GM12892 (cell line): Measurements from ENCODE around the gene NANOGP8. TPM values are rescaled to one million over a fixed set of nuclear protein-coding genes. Genes with fewer than 3 reads are reported as not detected.
"Not testable (repeated sequence)": the region's sequence is repeated elsewhere in the genome, so short reads cannot be mapped to it uniquely, and the experiment has no call there.

Source experiments
- DNase-seq: peaks from one replicate; pipeline ENCODE4 v3.0.0; 2011; ENCODE audit not compliant: insufficient read length
- FAIRE-seq: peaks from 2 replicates; lab custom pipeline; 2011; peaks lifted over from hg19 to GRCh38; lab: Jason Lieb, UNC
- POLR2A ChIP-seq: IDR thresholded peaks from 2 replicates; pipeline ENCODE4 v1.6.1; 2011; ENCODE audit warnings: low read depth, low read length, control low read depth
- POLR2AphosphoS5 ChIP-seq: IDR thresholded peaks from 2 replicates; pipeline ENCODE4 v1.6.1; 2011; ENCODE audit warnings: low read depth, low read length, control low read depth
- TAF1 ChIP-seq: IDR thresholded peaks from 2 replicates; pipeline ENCODE4 v1.6.1; 2011; ENCODE audit warnings: low read depth, mild to moderate bottlenecking, control low read depth, low read length, borderline replicate concordance
- polyA plus RNA-seq: library from polyadenylated mRNA; unstranded; fragments of >200 nt; gene quantifications from one replicate; pipeline ENCODE4 v1.2.1, GENCODE V29; 2012; ENCODE audit warnings: missing spikeins, inconsistent platforms; ENCODE audit not compliant: missing spikeins

The NANOGP8 gene, protein sequence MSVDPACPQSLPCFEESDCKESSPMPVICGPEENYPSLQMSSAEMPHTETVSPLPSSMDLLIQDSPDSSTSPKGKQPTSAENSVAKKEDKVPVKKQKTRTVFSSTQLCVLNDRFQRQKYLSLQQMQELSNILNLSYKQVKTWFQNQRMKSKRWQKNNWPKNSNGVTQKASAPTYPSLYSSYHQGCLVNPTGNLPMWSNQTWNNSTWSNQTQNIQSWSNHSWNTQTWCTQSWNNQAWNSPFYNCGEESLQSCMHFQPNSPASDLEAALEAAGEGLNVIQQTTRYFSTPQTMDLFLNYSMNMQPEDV
- polyA plus RNA-seq, result not detected

DNA sequence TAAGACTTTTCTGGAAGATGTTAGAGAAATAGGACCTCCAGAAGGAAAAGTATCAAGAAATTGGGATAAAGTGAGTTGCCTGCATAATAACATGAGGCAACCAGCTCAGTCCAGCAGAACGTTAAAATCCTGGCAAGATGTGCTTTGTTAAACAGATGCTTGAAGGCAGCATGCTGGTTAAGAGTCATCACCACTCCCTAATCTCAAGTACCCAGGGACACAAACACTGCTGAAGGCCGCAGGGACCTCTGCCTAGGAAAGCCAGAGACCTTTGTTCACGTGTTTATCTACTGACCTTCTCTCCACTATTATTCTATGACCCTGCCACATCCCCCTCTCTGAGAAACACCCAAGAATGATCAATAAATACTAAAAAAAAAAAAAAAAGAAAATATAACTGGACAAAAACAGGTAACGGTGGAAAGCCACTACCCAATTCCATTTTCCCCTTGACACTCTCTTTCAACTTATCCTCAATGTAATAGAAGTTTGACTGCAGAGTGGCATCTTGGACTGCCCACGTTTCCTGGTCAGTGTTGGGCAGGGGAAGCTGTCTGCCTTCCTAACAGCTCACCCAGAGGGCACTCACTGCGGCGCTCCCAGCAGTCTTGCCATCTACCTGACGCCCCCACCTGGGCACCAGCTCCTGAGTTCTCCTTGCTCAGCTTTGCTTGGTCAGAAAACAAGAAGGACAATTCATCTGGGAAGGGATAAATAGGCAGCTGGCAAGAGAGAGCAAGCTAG is at the start of gene NANOGP8:
Gene NANOGP8 (minus strand): TSS at position 120 of the 744 bp plus-strand sequence. CDS start 185 bp downstream, outside the sequence.
- DNase-seq, FAIRE-seq: not testable (repeated sequence)

DNA sequence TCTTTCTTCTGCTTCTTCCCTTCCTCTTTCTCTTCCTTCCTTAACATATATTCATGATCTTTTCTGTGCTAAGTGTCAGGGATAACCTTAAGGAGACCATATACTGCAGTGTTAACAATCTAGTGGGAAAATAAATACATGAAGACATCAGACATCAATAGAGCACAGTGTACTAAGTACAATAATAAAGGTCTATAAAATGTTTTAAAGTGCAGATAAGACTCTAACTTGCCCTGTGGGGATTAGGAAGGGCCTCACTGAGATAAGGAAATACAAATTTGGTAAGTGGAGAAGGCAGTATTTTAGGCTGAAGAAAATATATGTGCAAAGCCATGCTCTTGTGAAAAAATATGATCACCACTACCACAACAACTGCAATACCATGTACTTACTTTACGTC is 49.2 kb upstream of the NANOGP8 start:
- TF ChIP-seq TAF1 (no peak), POLR2AphosphoS5 (no peak), POLR2A (no peak)
- DNase-seq, result no peak
- FAIRE-seq, result no peak

DNA sequence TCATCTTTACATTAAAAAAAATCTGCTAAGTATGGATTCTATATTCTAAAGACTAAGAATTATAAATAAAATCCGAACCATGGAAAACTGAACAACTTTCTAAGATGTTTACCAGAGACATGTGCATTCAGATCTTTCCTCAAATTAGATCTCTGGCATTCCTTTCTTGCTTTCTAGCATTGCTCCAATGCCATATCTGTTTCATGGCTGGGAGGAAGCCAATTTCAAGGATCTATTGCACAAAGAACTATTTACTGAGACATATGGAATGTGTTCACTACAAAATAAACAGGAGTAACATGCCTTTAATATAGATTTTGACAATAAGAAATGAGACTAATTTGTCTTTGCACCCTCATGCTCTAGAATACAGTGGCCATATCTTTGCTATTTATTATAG is 45.1 kb upstream of the NANOGP8 start:
- DNase-seq, result no peak
- TF ChIP-seq TAF1 (no peak), POLR2A (no peak)
- FAIRE-seq, result no peak

DNA sequence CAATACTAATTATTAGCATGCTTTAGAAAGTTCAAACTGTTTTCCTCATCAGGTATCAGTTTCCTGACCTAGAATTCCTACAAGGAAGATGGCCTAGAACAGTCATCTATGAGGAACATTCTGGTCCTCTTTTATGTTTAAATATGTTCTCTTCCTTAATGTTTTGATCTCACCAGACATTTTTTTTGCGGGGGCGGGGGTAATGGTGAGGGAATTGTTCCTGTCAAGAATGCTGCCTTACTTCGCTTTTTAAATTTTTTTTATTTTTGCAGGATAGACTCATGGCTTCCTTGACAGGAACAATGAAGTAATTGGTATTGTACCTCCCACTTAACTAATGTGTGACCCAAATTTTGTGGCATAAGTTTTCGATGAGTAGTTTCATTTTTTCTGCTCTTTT is 44.3 kb upstream of the NANOGP8 start:
- TF ChIP-seq TAF1, result no peak
- no peak for TF ChIP-seq POLR2AphosphoS5
- no peak for TF ChIP-seq POLR2A
- no peak for DNase-seq
- no peak for FAIRE-seq

DNA sequence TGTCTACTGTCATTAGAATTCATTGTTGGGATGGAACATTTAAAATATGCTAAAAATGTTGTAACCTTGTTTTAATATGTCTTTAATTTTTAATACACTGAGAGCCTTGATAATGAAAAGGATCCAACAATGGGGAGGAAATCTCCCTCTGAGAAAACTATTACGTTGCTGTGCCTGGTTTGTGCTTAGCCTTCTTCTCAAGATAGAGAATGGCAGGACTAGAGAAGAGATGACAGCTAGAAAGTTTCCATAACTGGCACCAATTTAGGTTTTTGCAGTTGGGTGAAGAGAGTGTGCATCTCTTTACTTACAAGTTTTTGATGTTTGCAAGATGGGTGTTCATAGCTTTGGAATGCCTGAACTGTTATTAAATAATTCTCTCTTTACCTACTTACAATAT is 42.6 kb upstream of the NANOGP8 start:
- FAIRE-seq (no peak), DNase-seq (no peak)
- no peak for TF ChIP-seq POLR2A
- no peak for TF ChIP-seq TAF1
- no peak for TF ChIP-seq POLR2AphosphoS5

DNA sequence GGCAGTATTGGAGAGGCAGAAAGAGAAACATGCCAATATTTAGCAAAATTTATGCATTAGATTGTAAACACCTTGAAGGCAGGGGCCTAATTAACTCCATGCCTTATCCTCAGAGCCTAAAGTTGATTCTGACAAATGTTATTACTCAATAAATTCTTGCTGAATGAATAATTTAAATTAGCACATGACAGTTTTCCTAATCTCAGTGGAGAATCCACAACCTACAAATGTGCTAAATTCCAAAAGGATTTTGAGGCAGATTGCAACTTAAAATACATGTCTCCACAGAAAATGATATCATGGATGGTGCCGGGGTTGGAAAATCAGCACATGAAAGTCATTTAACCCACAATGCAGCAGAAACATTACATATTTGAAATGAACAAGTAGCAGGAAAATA is 41.1 kb upstream of the NANOGP8 start:
- FAIRE-seq, result no peak
- DNase-seq, result no peak
- TF ChIP-seq POLR2A (no peak), POLR2AphosphoS5 (no peak)

DNA sequence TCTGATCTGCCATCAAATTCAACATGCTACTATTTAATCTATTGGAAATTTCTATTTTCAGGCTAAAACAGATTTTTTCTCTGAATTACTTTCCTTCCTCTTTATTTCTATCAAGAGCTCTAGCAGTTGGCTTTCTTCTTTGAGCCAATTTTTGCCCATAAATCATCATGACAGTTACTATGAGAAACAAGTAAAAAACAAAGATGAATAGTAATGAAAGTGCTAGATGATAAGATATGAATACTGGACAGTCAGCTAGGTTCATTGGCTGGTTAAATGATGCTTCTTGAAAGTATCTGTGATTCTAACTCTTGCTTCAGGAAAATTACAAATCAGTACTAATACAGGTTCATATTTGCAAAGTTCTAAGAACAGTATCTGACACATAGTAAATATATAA is 38.6 kb upstream of the NANOGP8 start:
- DNase-seq (no peak), FAIRE-seq (no peak)
- TF ChIP-seq TAF1 (no peak), POLR2AphosphoS5 (no peak), POLR2A (no peak)

DNA sequence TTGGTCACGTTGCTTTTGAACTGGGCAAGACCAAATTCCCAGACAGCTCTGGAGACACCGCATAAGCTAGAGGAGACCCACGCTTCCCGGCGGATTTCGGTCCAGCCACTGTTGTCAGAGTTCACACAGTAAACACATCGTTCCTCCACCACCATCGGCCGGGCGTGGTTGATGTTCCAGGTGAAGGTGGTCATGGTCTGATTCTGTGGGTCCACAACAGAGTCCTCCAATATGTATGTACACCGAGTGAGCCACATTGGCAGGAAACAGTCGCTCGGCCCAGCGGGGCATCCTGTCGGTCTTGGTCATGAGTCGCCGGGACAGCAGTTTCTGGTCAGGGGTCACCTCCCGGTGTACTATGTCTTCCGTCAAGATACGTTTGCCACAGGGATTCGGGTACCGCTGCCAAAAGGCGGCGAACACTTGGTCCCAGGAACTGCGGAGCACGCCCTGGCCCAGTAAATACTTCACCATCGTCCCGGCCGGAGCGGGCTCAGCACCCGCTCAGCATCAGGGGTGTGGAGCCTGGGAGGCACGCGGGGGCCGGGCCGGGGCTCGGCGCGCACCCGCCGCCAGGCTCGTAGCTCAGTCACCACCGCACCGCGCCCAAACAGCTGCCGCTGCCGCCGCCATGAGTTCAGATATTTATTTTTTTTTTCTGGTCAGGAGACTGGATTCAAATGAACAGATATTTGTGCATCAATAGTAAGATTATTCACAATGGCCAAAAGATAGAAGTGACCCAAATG is 36.7 kb upstream of the NANOGP8 start:
- no peak for FAIRE-seq
- no peak for DNase-seq
- no peak for TF ChIP-seq POLR2A
- no peak for TF ChIP-seq TAF1
- no peak for TF ChIP-seq POLR2AphosphoS5

DNA sequence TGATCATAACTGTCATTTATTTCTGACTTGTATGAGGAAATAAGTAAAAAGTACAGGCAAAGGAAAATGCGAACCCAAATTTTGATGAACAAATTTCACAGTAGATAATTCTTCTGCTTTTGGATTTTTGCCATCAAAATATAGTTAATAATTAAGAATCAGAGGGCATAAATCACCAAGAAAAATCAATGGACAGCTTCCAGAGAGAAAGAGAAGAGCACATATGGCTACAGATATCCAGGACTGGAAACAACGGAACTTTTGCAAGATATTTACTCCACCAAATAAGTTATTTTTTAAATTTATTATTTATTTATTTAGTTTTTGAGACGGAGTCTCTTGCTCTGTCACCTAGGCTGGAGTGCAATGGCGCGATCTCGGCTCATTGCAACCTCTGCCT is 35.1 kb upstream of the NANOGP8 start:
- DNase-seq, result no peak
- no peak for FAIRE-seq
- TF ChIP-seq POLR2AphosphoS5 (no peak), TAF1 (no peak), POLR2A (no peak)

DNA sequence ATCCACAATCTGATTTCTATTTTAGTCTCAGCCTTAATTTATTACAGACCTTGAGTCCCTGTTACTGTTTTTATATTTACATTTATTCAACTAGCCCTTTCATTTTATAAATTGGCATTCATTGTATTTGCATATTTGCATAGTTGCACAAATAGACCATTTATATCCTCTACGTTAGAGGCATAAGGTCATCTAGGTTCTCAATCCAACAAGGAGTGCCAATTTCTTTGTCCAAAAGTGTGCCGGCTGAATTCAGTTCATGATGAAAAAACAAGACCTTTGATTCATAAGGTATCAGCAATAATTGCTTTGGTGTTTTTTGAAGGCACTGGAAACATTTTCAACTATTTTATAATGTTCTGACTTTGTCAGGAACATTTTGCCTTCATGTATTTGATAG is 33.9 kb upstream of the NANOGP8 start:
- TF ChIP-seq TAF1 (no peak), POLR2AphosphoS5 (no peak), POLR2A (no peak)
- DNase-seq (no peak), FAIRE-seq (no peak)

DNA sequence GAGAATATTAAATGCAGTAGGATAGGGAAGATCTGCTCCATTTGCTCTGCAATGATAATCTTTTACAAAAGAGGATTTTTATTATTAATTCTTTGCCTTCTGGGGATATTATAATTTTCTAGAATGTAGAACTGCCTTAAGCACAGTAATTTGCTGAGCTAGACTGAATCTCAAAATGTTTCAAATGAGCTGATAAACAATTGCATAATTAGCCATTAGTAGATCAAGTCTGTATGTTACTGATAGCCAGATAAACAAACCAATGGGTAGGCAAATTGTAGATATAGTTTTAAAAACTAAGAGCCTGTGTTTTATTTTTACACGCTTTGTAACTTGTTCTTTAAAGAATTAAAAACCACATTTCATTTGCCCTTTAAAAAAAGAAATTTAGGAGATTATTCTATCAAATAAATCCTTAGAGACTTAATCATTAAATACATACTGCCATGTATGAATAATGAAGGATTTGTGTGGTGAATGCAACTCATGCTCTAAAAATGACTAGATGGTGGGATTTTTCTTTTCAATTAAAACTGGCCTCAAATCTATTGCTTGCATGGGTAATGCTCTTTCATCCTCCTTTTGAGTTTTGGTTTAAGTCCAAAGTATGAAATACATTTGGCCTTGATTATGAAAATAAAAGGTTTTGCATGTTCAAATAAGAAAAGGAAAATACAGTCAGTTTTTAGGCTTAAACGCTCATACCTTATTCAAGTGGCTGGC is 32.6 kb upstream of the NANOGP8 start:
- FAIRE-seq (no peak), DNase-seq (no peak)
- TF ChIP-seq TAF1 (no peak), POLR2A (no peak), POLR2AphosphoS5 (no peak)
